Panc1 (cell line): ENCODE data around the gene WNT1. TPM values are rescaled to one million over a fixed set of nuclear protein-coding genes. Genes with fewer than 3 reads are reported as not detected.

ENCODE experiments used
- ATAC-seq: fragments of 200-7000 bp; cut with Tn5 transposase; 2 replicates; pipeline ENCODE4 v1.9.1; 2020; ENCODE audit warnings: mild to moderate bottlenecking, moderate library complexity
- BruUV-seq: library from RNA; stranded (reverse); fragments of 400-500 nt; replicated peaks from 2 replicates; lab custom pipeline; 2021; lab: Mats Ljungman, UMichigan
- CTCF ChIA-PET: fragments of 300-600 bp; sonication (Branson Sonifier 250); formaldehyde crosslinking; loops from one replicate; lab custom pipeline; 2022; ENCODE audit warnings: antibody characterized with exemption; lab: Charles Lee
- POLR2A ChIA-PET: fragments of 300-600 bp; sonication (Branson Sonifier 250); formaldehyde crosslinking; loops from one replicate; lab custom pipeline; 2022; ENCODE audit warnings: antibody characterized with exemption; lab: Charles Lee
- DNase-seq: peaks from one replicate; pipeline ENCODE4 v3.0.0-alpha.2; 2010; ENCODE audit warnings: low read depth, low spot score
- H3K27ac ChIP-seq: 2 replicates; pipeline ENCODE4 v1.5.1; 2011; ENCODE audit warnings: mild to moderate bottlenecking, low read length, inconsistent platforms
- H3K27me3 ChIP-seq: fragments of 200-500 bp; sonication (Bioruptor generic); 2 replicates; pipeline ENCODE4 v1.6.0; 2014; ENCODE audit warnings: low read length, inconsistent platforms; ENCODE audit not compliant: control insufficient read depth, insufficient read depth
- H3K36me3 ChIP-seq: fragments of 200-500 bp; sonication (Bioruptor generic); 2 replicates; pipeline ENCODE4 v1.5.1; 2014; ENCODE audit warnings: inconsistent platforms, mild to moderate bottlenecking, low read length, moderate library complexity; ENCODE audit not compliant: control insufficient read depth, insufficient read depth
- H3K4me1 ChIP-seq: 2 replicates; pipeline ENCODE4 v1.5.1; 2011; ENCODE audit warnings: inconsistent platforms, mild to moderate bottlenecking, low read length, moderate library complexity; ENCODE audit not compliant: control insufficient read depth, insufficient read depth
- H3K4me3 ChIP-seq, 2 experiments: 2 replicates each; pipeline ENCODE4 v1.5.1; 2011 to 2012; ENCODE audit warnings: low read depth in 2 of 2, low read length in 2 of 2, mild to moderate bottlenecking in 2 of 2, inconsistent platforms in 1 of 2, moderate library complexity in 1 of 2
- H3K9me3 ChIP-seq: fragments of 200-500 bp; sonication (Bioruptor generic); 2 replicates; pipeline ENCODE4 v1.5.1; 2014; ENCODE audit warnings: low read depth, mild to moderate bottlenecking, inconsistent platforms, low read length, moderate library complexity; ENCODE audit not compliant: control insufficient read depth, insufficient read depth
- CTCF ChIP-seq: fragments of 450-650 bp; IDR thresholded peaks from 2 replicates; pipeline ENCODE4 v1.5.1; 2017; ENCODE audit warnings: mild to moderate bottlenecking
- POLR2AphosphoS5 ChIP-seq: IDR thresholded peaks from 2 replicates; pipeline ENCODE4 v1.6.1; 2012; ENCODE audit warnings: mild to moderate bottlenecking, low read depth, low read length, moderate library complexity
- REST ChIP-seq, 2 experiments: IDR thresholded peaks; 2 replicates each; pipeline ENCODE4 v1.6.1; 2011 to 2012; ENCODE audit warnings: low read depth in 2 of 2, control low read depth in 1 of 2, low read length in 1 of 2, mild to moderate bottlenecking in 1 of 2, moderate library complexity in 1 of 2; ENCODE audit not compliant: insufficient read depth in 1 of 2
- SIN3A ChIP-seq: IDR thresholded peaks from 2 replicates; pipeline ENCODE4 v1.6.1; 2012; ENCODE audit warnings: low read depth, mild to moderate bottlenecking, low read length, moderate library complexity, borderline replicate concordance; ENCODE audit not compliant: insufficient read depth
- TCF7L2 ChIP-seq: IDR thresholded peaks from 2 replicates; pipeline ENCODE4 v1.6.1; 2011; ENCODE audit warnings: mild to moderate bottlenecking, low read depth, low read length, inconsistent platforms
- in situ Hi-C: cut with HindIII; loops from 2 replicates; pipeline ENCODE4 v1.10.0; 2016; ENCODE audit warnings: low sequenced_read_pairs, low pct_unique_long_range_greater_than_20kb
- intact Hi-C: fragments of 100-400 bp; cut with micrococcal nuclease; formaldehyde crosslinking; loops from one replicate; pipeline ENCODE4 v1.10.0; 2022; ENCODE audit not compliant: unreplicated experiment
- total RNA-seq: library from RNA; stranded (reverse); gene quantifications from one replicate; pipeline ENCODE4 v1.2.1, GENCODE V29; 2021; ENCODE audit not compliant: unreplicated experiment

WNT1 gene
- total RNA-seq, 1 experiment from 2014 or later: not detected

- TF ChIP-seq TCF7L2: no peak
- no peak for TF ChIP-seq SIN3A
- TF ChIP-seq CTCF: no peak
- TF ChIP-seq POLR2AphosphoS5: no peak
- TF ChIP-seq REST (IDR thresholded peaks at IDR 0.05; ENCODE audit: insufficient read depth in 1 of 2, low read depth in 2 of 2, low read length in 1 of 2): no peak
- H3K36me3 ChIP-seq: no peaks in the 10 kb centered on the region
- in situ Hi-C loops (no loop called here), intact Hi-C loops (no loop called here)
- peaks cover 19% of the 10 kb centered on the region for H3K4me1 ChIP-seq
- H3K9me3 ChIP-seq: no peaks in the 10 kb centered on the region
- ChIA-PET CTCF (no interaction called here), POLR2A (interaction anchor here (0.6 kb wide), 1 partner anchor 26 kb away, joined by 4 read pairs; no protein-coding TSS in a partner anchor)
- no peak overlapping the region for H3K27ac ChIP-seq
- no peaks in the 10 kb centered on the region for H3K27me3 ChIP-seq
- ATAC-seq (no peak), DNase-seq (no peak)
- BruUV-seq: no TSS peak
- H3K4me3 ChIP-seq: no peak overlapping the region
Observed at GRCh38 chr12:48972952-48973483, 5.1 kb upstream of the WNT1 start.

- Histone ChIP-seq H3K27ac (no peak overlapping the region), H3K4me1 (peaks cover 14% of the 10 kb centered on the region), H3K4me3 (no peak overlapping the region), H3K27me3 (peaks cover under 1% of the 10 kb centered on the region; the same call in 1 of the 2 replicates), H3K36me3 (no peaks in the 10 kb centered on the region), H3K9me3 (no peaks in the 10 kb centered on the region)
- no peak for DNase-seq
- POLR2A ChIA-PET: no interaction called here
- BruUV-seq: no TSS peak
- no peak for ATAC-seq
- TF ChIP-seq REST (IDR thresholded peaks at IDR 0.05; ENCODE audit: insufficient read depth in 1 of 2, low read depth in 2 of 2, low read length in 1 of 2) (no peak), POLR2AphosphoS5 (no peak), TCF7L2 (no peak), SIN3A (no peak)
- in situ Hi-C loops (no loop called here), intact Hi-C loops (no loop called here)
- CTCF ChIA-PET: interaction anchor here (0.6 kb wide), 1 partner anchor 91 kb away, joined by 4 read pairs; no protein-coding TSS in a partner anchor
Observed at GRCh38 chr12:48973531-48973930, 4.6 kb upstream of the WNT1 start.
